ENCODE data around the gene NAALADL2. TPM values are rescaled to one million over a fixed set of nuclear protein-coding genes. Genes with fewer than 3 reads are reported as not detected.

The NAALADL2 gene
- total and polyA plus RNA-seq, 2 donors (not counting 1 experiment from before 2014, with no cell fraction given): 8.8 to 11.6 TPM

GRCh38 chr3:174945276-174945675 lies 86.1 kb downstream of the NAALADL2 start:
- TF ChIP-seq, protein P1, sequence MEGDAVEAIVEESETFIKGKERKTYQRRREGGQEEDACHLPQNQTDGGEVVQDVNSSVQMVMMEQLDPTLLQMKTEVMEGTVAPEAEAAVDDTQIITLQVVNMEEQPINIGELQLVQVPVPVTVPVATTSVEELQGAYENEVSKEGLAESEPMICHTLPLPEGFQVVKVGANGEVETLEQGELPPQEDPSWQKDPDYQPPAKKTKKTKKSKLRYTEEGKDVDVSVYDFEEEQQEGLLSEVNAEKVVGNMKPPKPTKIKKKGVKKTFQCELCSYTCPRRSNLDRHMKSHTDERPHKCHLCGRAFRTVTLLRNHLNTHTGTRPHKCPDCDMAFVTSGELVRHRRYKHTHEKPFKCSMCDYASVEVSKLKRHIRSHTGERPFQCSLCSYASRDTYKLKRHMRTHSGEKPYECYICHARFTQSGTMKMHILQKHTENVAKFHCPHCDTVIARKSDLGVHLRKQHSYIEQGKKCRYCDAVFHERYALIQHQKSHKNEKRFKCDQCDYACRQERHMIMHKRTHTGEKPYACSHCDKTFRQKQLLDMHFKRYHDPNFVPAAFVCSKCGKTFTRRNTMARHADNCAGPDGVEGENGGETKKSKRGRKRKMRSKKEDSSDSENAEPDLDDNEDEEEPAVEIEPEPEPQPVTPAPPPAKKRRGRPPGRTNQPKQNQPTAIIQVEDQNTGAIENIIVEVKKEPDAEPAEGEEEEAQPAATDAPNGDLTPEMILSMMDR (conservative IDR thresholded peaks at IDR 0.05 in 1 of 2, IDR thresholded peaks at IDR 0.05 in 1 of 2; ENCODE audit: low read depth in 1 of 2, low read length in 2 of 2): no peak
- no peak for DNase-seq (ENCODE audit: low read depth in 2 of 2)
- no peak overlapping the region for H3K9ac ChIP-seq (ENCODE audit: insufficient read depth, low read length)
- no peak overlapping the region for H3K27ac ChIP-seq (ENCODE audit: insufficient read depth, low read length)
- H3K4me3 ChIP-seq (replicated peaks in 1 of 4; ENCODE audit: control extremely low read depth in 1 of 4, insufficient read depth in 1 of 4, low read depth in 3 of 4, low read length in 4 of 4): no peak overlapping the region
- no peaks in the 10 kb centered on the region for H4K20me1 ChIP-seq (ENCODE audit: control insufficient read depth, extremely low read depth, insufficient read depth, low read length)
- no peaks in the 10 kb centered on the region for H3K27me3 ChIP-seq (ENCODE audit: control insufficient read depth, insufficient read depth, low read length)
- no peak overlapping the region for H2AFZ ChIP-seq (ENCODE audit: low read length)
- H3K36me3 ChIP-seq (ENCODE audit: control insufficient read depth, insufficient read depth, low read length): no peaks in the 10 kb centered on the region
- no peak overlapping the region for H3K4me2 ChIP-seq (ENCODE audit: extremely low read depth, insufficient read depth, low read length)
- no peaks in the 10 kb centered on the region for H3K9me3 ChIP-seq (ENCODE audit: control insufficient read depth, insufficient read depth, low read depth, low read length)
- peaks cover 9% of the 10 kb centered on the region for H3K4me1 ChIP-seq (ENCODE audit: control insufficient read depth, extremely low read depth, insufficient read depth, low read length)
- no peaks in the 10 kb centered on the region for H3K79me2 ChIP-seq (ENCODE audit: control insufficient read depth, insufficient read depth, low read length)

DNA sequence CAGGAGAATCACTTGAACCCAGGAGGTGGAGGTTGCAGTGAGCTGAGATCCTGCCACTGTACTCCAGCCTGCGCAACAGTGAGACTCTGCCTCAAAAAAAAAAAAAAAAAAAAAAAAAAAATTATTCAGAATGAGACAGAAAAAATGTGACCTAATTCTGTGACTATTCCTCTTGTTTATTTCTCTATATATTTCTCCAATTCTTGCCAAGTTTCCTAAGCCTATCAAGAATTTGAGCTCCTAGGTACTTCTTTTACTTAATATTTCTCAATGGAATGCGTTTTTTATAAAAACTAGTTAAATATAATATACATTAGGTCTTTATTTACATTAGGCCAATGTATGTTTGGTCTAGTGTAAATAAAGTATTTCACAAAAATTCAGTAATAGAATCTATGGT lies 86.8 kb downstream of the NAALADL2 start:
- H3K9me3 ChIP-seq (ENCODE audit: control insufficient read depth, insufficient read depth, low read depth, low read length): no peaks in the 10 kb centered on the region
- H3K27ac ChIP-seq (ENCODE audit: insufficient read depth, low read length): no peak overlapping the region
- peaks cover 10% of the 10 kb centered on the region for H3K4me1 ChIP-seq (ENCODE audit: control insufficient read depth, extremely low read depth, insufficient read depth, low read length)
- H3K79me2 ChIP-seq (ENCODE audit: control insufficient read depth, insufficient read depth, low read length): no peaks in the 10 kb centered on the region
- H3K27me3 ChIP-seq (ENCODE audit: control insufficient read depth, insufficient read depth, low read length): no peaks in the 10 kb centered on the region
- peak in 1 of 2 donors; percentile 60 for DNase-seq (ENCODE audit: low read depth in 2 of 2)
- no peak overlapping the region for H3K4me3 ChIP-seq (replicated peaks in 1 of 4; ENCODE audit: control extremely low read depth in 1 of 4, insufficient read depth in 1 of 4, low read depth in 3 of 4, low read length in 4 of 4)
- TF ChIP-seq EZH2 (IDR thresholded peaks at IDR 0.05; ENCODE audit: low read length, missing control alignments): no peak
- TF ChIP-seq, protein P1 (conservative IDR thresholded peaks at IDR 0.05 in 1 of 2, IDR thresholded peaks at IDR 0.05 in 1 of 2; ENCODE audit: low read depth in 1 of 2, low read length in 2 of 2): no peak
- no peak overlapping the region for H3K9ac ChIP-seq (ENCODE audit: insufficient read depth, low read length)
- H4K20me1 ChIP-seq (ENCODE audit: control insufficient read depth, extremely low read depth, insufficient read depth, low read length): no peaks in the 10 kb centered on the region
- H3K4me2 ChIP-seq (ENCODE audit: extremely low read depth, insufficient read depth, low read length): no peak overlapping the region
- no peak overlapping the region for H2AFZ ChIP-seq (ENCODE audit: low read length)
- no peaks in the 10 kb centered on the region for H3K36me3 ChIP-seq (ENCODE audit: control insufficient read depth, insufficient read depth, low read length)

DNA sequence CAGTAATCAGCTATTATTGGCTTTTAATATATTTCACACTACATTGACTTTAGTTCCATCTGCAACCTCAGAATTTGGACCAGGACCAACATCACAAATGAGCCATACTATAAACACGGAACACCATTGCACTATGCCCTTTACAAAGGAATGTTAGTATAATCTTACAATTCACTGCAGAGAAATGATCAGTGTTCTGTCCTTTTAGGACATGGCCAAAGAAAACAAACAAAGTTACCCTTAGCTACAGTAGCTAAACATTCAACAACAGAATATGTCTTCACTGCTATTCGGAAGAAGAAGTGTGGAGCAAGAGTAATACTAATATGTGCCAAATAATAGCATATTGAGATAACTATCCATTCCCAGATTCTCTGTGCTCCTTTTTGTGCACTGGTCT lies 90.4 kb downstream of the NAALADL2 start:
- H3K9ac ChIP-seq (ENCODE audit: insufficient read depth, low read length): no peak overlapping the region
- peak overlapping the region; percentile 78 for H3K27ac ChIP-seq (ENCODE audit: insufficient read depth, low read length)
- H3K27me3 ChIP-seq (ENCODE audit: control insufficient read depth, insufficient read depth, low read length): no peaks in the 10 kb centered on the region
- no peaks in the 10 kb centered on the region for H3K36me3 ChIP-seq (ENCODE audit: control insufficient read depth, insufficient read depth, low read length)
- H3K4me1 ChIP-seq (ENCODE audit: control insufficient read depth, extremely low read depth, insufficient read depth, low read length): peaks cover 12% of the 10 kb centered on the region
- H4K20me1 ChIP-seq (ENCODE audit: control insufficient read depth, extremely low read depth, insufficient read depth, low read length): no peaks in the 10 kb centered on the region
- no peaks in the 10 kb centered on the region for H3K79me2 ChIP-seq (ENCODE audit: control insufficient read depth, insufficient read depth, low read length)
- H3K4me3 ChIP-seq (replicated peaks in 1 of 4; ENCODE audit: control extremely low read depth in 1 of 4, insufficient read depth in 1 of 4, low read depth in 3 of 4, low read length in 4 of 4): no peak overlapping the region
- no peak overlapping the region for H3K4me2 ChIP-seq (ENCODE audit: extremely low read depth, insufficient read depth, low read length)
- H2AFZ ChIP-seq (ENCODE audit: low read length): no peak overlapping the region
- TF ChIP-seq, protein P1 (conservative IDR thresholded peaks at IDR 0.05 in 1 of 2, IDR thresholded peaks at IDR 0.05 in 1 of 2; ENCODE audit: low read depth in 1 of 2, low read length in 2 of 2): no peak
- TF ChIP-seq EZH2 (IDR thresholded peaks at IDR 0.05; ENCODE audit: low read length, missing control alignments): no peak
- H3K9me3 ChIP-seq (ENCODE audit: control insufficient read depth, insufficient read depth, low read depth, low read length): no peaks in the 10 kb centered on the region
- peak; percentile 97 to 99 for DNase-seq (ENCODE audit: low read depth in 2 of 2)
